Rectal smooth muscle tissue (tissue), 1 donor: ENCODE results near the gene INSC.

ENCODE experiments used
- H3K27ac ChIP-seq: one replicate; pipeline ENCODE4 v1.7.0; 2013; ENCODE audit warnings: low read depth, low read length, inconsistent platforms
- H3K27me3 ChIP-seq: one replicate; pipeline ENCODE4 v1.7.0; 2013; ENCODE audit warnings: low read length; ENCODE audit not compliant: control insufficient read depth, insufficient read depth
- H3K36me3 ChIP-seq: one replicate; pipeline ENCODE4 v1.7.0; 2013; ENCODE audit warnings: low read length; ENCODE audit not compliant: control insufficient read depth, insufficient read depth
- H3K4me1 ChIP-seq: one replicate; pipeline ENCODE4 v1.7.0; 2013; ENCODE audit warnings: low read length; ENCODE audit not compliant: control insufficient read depth, insufficient read depth
- H3K4me3 ChIP-seq: one replicate; pipeline ENCODE4 v1.7.0; 2013; ENCODE audit warnings: low read length
- H3K9ac ChIP-seq: one replicate; pipeline ENCODE4 v1.7.0; 2013; ENCODE audit warnings: low read length

Gene INSC

DNA sequence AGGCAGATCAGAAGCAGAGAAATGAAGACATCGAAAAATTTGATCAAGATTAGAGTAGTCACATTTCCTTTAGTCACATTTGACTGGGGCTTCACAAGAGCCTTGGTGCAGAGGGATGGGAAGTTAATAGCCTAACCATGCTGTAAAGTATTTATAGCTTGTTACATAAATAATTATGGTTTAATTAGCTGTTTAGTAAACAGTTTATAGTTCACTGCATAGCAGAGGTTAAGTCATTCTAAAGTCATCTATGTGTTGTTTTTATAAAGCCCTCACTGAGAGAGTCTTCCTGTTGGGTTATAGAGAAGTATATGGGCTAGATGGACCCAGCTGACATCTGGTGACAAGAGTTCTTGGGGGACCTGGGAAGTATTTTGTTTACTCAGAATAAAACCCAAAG is 47.1 kb downstream of the INSC start:
- H3K4me1 ChIP-seq, result no peaks in the 10 kb centered on the region
- H3K9ac ChIP-seq, result no peak overlapping the region
- no peak overlapping the region for H3K4me3 ChIP-seq
- H3K36me3 ChIP-seq, result no peaks in the 10 kb centered on the region
- H3K27me3 ChIP-seq, result no peaks in the 10 kb centered on the region
- no peak overlapping the region for H3K27ac ChIP-seq

DNA sequence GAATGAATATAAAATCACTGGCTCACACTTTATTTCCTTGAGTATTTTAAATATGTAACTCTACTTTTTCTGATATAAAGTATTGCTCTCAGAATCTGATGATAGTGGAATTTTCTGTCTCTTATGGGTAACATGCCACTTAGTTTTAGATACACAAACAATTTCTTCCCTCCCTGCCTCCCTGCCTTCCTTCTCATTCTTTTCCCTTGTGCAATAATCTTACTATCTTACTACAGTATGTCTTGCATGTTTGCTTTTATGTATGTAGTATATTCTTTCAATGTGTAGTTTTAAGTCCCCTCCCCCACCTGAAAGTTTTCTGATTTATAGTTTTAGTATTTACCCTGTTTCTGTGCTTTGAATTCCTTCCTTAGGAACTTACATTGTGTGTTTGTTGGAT is 48.4 kb downstream of the INSC start:
- Histone ChIP-seq H3K9ac (no peak overlapping the region), H3K27ac (no peak overlapping the region), H3K4me3 (no peak overlapping the region), H3K4me1 (no peaks in the 10 kb centered on the region), H3K36me3 (no peaks in the 10 kb centered on the region), H3K27me3 (no peaks in the 10 kb centered on the region)

DNA sequence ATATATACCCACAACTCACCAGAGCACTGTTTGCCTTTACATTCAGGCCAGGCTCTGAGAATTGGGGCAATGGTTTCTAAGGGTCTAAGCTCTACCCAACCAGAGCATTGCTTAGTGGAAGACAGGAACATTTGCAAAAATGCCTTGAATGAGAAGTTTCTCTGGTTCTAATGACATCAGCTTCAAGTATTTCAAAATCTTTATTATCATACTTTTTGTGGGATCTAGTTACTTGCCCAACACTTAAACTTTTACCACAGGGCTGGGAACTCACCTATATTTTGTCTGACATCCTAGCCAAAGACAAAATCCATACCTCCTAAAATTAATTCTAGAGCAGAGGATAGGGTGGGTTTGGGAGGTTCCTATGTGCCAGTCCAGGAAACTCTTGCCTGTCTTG is 51.5 kb downstream of the INSC start:
- Histone ChIP-seq H3K4me1 (no peaks in the 10 kb centered on the region), H3K9ac (no peak overlapping the region), H3K27me3 (no peaks in the 10 kb centered on the region), H3K4me3 (no peak overlapping the region), H3K36me3 (no peaks in the 10 kb centered on the region), H3K27ac (no peak overlapping the region)

DNA sequence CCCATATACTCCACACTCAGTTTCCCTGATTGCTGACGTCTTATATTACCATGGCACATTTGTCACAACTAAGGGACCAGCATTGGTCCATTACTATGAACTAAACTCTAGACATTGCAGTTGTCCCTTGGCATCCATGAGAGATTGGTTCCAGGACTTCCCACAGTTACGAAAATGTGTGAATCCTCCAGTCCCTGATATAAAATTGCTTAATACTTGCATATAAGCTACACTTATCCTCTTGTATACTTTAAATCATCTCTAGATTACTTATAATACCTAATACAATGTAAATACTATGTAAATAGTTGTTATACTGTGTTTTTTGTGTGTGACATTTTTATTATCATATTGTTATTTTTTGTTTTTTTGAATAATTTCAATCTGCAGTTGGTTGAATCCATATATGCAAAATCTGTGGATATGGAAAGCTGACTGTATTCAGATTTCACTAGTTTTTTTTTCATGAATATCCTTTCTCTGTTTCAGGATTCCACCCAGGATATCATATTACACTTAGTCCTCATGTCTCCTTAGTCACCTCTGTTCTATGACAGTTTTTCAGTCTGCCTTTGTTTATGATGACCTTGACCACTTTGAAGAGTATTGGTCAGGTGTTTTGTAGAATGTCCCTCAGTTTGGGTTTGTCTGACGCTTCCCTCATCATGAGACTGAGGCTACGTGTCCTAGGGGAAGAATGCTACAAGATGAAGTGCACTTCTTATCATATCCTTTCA is 55.3 kb downstream of the INSC start:
- no peak overlapping the region for H3K4me3 ChIP-seq
- H3K9ac ChIP-seq, result no peak overlapping the region
- H3K27me3 ChIP-seq, result no peaks in the 10 kb centered on the region
- H3K4me1 ChIP-seq, result no peaks in the 10 kb centered on the region
- H3K27ac ChIP-seq, result no peak overlapping the region
- no peaks in the 10 kb centered on the region for H3K36me3 ChIP-seq

DNA sequence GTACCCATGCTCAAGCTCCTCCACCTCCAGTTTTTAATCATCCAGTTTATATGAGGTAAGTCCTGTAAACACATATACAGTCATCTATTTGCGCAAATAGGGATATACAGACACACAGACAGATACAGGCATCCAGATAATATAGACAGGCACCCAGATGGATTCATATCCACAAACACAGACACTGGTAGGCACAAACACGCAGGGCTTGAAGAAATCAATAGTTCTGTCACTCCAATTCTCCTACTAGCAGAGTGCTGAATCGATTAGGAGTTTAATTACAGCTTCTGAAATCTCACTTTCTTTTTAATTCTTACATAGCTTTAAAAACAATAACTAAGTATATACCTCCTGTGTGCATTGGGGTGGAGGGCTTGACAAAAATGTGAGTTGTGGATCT is 56.0 kb downstream of the INSC start:
- Histone ChIP-seq H3K27ac (no peak overlapping the region), H3K4me1 (no peaks in the 10 kb centered on the region), H3K27me3 (no peaks in the 10 kb centered on the region), H3K36me3 (no peaks in the 10 kb centered on the region), H3K4me3 (no peak overlapping the region), H3K9ac (no peak overlapping the region)

DNA sequence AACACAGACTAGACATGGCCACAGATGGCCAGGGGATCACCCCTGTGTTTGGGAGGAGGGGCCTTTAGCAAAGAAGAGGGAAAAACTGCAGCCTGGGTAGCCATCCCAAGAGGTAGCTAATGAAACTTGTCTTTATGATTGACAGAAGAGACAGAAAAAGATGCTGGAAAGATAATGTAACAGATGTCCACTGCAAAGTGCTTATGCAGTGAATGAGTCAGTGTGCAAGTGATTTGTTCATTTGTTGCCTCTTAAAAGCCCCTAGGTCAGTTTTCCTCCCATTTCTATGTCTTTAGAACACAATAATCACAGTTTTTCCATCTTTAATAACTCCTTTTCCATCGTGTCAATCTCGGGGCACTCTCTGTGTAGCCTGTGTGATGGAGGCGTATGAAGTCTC is 57.2 kb downstream of the INSC start:
- H3K27ac ChIP-seq, result no peak overlapping the region
- no peak overlapping the region for H3K9ac ChIP-seq
- no peaks in the 10 kb centered on the region for H3K4me1 ChIP-seq
- H3K4me3 ChIP-seq, result no peak overlapping the region
- H3K27me3 ChIP-seq, result no peaks in the 10 kb centered on the region
- H3K36me3 ChIP-seq, result no peaks in the 10 kb centered on the region

DNA sequence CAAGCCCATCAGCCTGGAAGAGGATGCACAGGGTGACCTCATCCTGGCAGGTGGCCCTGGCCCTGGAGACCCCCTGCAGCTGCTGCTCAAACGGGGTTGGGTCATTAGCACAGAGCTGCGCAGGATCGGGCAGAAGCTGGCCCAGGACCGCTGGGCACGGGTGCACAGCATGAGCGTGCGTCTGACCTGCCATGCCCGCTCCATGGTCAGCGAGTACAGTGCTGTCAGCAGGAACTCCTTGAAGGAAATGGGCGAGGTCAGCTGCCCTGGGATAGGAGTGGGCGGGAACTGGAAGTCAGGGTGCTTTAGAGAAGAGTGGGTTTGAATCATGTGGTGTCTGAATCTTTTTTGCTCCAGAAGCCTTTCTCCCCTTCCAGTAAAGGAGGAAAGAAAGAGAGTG is 61.1 kb downstream of the INSC start:
- Histone ChIP-seq H3K9ac (no peak overlapping the region), H3K4me1 (no peaks in the 10 kb centered on the region), H3K4me3 (no peak overlapping the region), H3K27me3 (no peaks in the 10 kb centered on the region), H3K27ac (no peak overlapping the region), H3K36me3 (no peaks in the 10 kb centered on the region)

DNA sequence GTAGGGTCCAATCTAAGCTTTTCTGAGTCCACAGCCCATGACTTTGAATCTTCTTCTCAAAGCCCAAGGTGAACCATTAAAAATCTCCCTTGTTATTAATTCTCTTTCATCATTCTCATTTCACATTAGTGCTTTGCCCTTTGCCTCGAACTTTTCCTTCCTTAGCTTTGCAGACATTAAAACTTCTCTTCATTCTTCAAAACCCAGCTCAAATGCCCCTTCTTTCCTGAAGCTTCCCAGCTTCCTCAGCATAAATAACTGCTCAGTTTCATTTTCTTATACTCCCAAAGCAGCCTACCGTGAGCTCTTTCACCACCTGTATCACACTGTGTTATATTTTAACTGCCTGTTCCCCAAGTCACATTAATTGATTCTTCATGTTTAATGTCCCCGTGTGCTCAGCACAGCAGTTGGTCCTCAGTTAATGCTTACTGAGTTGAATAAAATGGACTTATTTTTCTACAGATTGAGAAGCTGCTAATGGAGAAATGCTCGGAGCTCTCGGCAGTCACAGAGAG is 62.0 kb downstream of the INSC start:
- Histone ChIP-seq H3K36me3 (no peaks in the 10 kb centered on the region), H3K4me1 (no peaks in the 10 kb centered on the region), H3K9ac (no peak overlapping the region), H3K4me3 (no peak overlapping the region), H3K27ac (no peak overlapping the region), H3K27me3 (no peaks in the 10 kb centered on the region)

DNA sequence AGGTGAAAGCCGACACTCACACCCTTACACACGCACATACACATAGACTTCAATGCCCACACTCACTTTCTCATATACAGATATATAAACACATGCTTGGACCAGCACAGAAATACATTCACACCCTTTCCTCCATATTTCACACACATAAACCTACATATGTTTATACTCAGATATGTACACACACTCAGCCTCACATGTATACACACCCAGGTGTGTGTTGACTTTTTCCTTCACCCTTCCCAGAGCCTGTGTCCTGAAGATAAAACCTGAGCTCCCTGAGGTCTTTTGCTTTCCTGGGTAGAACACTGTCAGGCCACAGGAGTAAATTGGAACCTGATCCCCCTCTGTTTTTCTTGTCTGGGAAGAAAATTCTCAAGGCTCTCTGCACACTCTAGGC is 62.8 kb downstream of the INSC start:
- no peak overlapping the region for H3K4me3 ChIP-seq
- no peaks in the 10 kb centered on the region for H3K27me3 ChIP-seq
- no peaks in the 10 kb centered on the region for H3K4me1 ChIP-seq
- H3K9ac ChIP-seq, result no peak overlapping the region
- no peak overlapping the region for H3K27ac ChIP-seq
- H3K36me3 ChIP-seq, result no peaks in the 10 kb centered on the region

DNA sequence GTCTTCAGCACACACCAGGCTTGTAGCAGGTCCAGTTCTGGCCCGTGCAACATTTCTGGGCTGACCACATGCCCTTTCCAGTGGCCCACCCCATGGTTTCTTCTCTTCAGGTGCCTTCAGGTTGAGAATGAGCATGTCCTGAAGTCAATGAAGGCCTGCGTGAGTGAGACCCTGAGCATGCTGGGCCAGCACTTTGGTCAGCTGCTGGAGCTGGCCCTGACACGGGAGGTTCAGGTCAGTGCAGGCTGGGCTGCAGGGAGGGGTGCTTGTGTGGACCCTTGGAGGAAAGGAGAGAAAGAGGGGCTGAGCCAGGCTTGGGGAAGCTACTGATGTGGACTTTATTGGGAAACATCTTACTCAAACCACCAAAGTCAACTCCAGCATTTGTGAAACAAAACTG is 63.5 kb downstream of the INSC start:
- no peak overlapping the region for H3K9ac ChIP-seq
- H3K4me1 ChIP-seq, result no peaks in the 10 kb centered on the region
- no peak overlapping the region for H3K4me3 ChIP-seq
- H3K27ac ChIP-seq, result no peak overlapping the region
- no peaks in the 10 kb centered on the region for H3K27me3 ChIP-seq
- no peaks in the 10 kb centered on the region for H3K36me3 ChIP-seq

DNA sequence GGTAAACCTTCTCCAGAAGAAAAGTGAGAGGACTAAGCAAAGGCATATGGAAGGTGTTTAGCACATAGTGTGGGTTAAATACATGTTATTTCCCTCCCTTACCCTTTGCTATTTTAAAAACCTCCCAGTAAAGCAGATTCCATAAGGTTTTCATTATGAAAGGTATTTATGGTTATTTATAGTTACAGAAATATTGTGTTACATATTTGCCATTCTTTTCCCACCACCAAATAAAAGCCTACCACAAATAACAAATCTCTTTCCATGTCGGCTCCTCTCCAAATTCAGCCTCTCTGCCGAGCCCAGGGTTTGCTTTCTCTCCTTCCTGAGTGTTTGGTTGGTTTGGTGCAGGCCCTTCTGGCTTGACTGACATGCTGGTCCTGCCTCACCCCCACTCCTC is 64.4 kb downstream of the INSC start:
- H3K27me3 ChIP-seq, result no peaks in the 10 kb centered on the region
- H3K4me3 ChIP-seq, result no peak overlapping the region
- no peaks in the 10 kb centered on the region for H3K4me1 ChIP-seq
- H3K27ac ChIP-seq, result no peak overlapping the region
- H3K36me3 ChIP-seq, result no peaks in the 10 kb centered on the region
- no peak overlapping the region for H3K9ac ChIP-seq

DNA sequence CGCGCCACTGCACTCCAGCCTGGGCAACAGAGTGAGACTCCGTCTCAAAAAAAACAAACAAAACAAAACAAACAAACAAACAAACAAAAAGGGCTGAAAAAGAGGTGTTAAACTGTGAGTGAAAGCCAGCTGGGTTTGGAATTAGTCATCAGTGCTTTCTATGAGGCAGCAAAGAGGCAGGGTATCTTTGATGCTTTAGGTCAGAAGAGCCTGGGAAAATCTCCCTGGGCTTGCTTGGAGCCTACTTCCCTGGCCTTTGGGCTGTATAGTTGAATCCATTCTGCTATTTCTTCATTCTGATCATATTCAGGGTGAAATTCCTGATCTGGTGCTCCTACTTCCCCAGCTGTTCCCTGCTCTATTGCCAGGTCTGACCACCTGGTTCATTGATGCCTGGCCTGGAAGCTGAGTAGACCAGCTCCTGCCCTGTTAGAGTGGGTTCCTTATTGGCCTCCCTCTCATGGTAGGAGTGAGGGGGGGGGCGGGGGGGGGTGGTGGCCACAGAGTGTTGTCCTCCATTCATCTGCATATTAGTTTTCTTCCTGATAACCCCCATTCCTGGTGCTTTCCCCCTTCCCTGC is 65.6 kb downstream of the INSC start:
- Histone ChIP-seq H3K27me3 (no peaks in the 10 kb centered on the region), H3K9ac (no peak overlapping the region), H3K36me3 (no peaks in the 10 kb centered on the region), H3K27ac (no peak overlapping the region), H3K4me1 (no peaks in the 10 kb centered on the region), H3K4me3 (no peak overlapping the region)

DNA sequence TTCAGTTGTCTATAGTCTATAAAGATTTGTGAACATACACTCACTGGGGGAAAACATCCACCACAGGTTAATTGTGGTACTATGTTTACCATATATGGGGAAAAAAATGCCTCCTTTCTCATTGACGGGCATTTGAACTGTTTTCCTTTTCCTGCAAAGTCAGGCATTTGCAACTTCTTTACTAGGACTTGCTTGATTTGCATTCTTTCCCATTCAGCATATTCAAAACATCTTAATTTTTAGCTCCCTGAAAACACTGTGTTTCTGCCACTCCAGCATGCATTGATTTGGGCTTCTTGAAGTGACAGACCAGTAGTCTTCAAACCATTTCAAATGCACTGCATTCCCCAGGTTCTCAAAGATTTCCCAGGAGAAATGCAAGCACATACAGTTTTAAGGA is 67.6 kb downstream of the INSC start:
- H3K27ac ChIP-seq, result no peak overlapping the region
- no peaks in the 10 kb centered on the region for H3K27me3 ChIP-seq
- no peaks in the 10 kb centered on the region for H3K4me1 ChIP-seq
- H3K9ac ChIP-seq, result no peak overlapping the region
- H3K4me3 ChIP-seq, result no peak overlapping the region
- H3K36me3 ChIP-seq, result no peaks in the 10 kb centered on the region
